Measurements from ENCODE around the gene CLASP1.

- no peak for TF ChIP-seq EZH2 (IDR thresholded peaks at IDR 0.05; ENCODE audit: insufficient read depth, poor library complexity, severe bottlenecking)
- TF ChIP-seq EZH2phosphoT487 (IDR thresholded peaks at IDR 0.05; ENCODE audit: insufficient read depth, low read depth), result no peak
Observed at GRCh38 chr2:121429119-121429903, 220.0 kb downstream of the CLASP1 start.

All from GM23248 (cell line).